ENCODE results near the gene ATMIN.

The ATMIN gene

GRCh38 chr16:81069063-81069462 is 33.4 kb downstream of the ATMIN start:
- no peak overlapping the region for H3K4me3 ChIP-seq (ENCODE audit: low read length, poor library complexity, severe bottlenecking)
- H3K9ac ChIP-seq (ENCODE audit: low read depth, low read length, poor library complexity, severe bottlenecking) = no peak overlapping the region
- H3K9me2 ChIP-seq (replicated peaks; ENCODE audit: low read depth, low read length) = no peaks in the 10 kb centered on the region
- H3K4me1 ChIP-seq (ENCODE audit: insufficient read depth, low read length, poor library complexity, severe bottlenecking) = peaks cover 6% of the 10 kb centered on the region
- H3K4me2 ChIP-seq (ENCODE audit: low read depth, low read length, poor library complexity, severe bottlenecking) = no peak overlapping the region
- H3K27me3 ChIP-seq (ENCODE audit: insufficient read depth, low read length, poor library complexity, severe bottlenecking) = no peaks in the 10 kb centered on the region
- no peaks in the 10 kb centered on the region for H3K79me2 ChIP-seq (ENCODE audit: insufficient read depth, low read length)
- no peaks in the 10 kb centered on the region for H3K36me3 ChIP-seq (ENCODE audit: insufficient read depth, low read length)
- H3K9me3 ChIP-seq (ENCODE audit: insufficient read depth, low read depth, low read length) = no peaks in the 10 kb centered on the region
- no peak overlapping the region for H2AFZ ChIP-seq (ENCODE audit: low read length)
- no peaks in the 10 kb centered on the region for H3F3A ChIP-seq (ENCODE audit: low read depth)
- no peaks in the 10 kb centered on the region for H4K20me1 ChIP-seq (ENCODE audit: insufficient read depth, low read length, poor library complexity, severe bottlenecking)
- no peak for TF ChIP-seq EZH2phosphoT487 (IDR thresholded peaks at IDR 0.05; ENCODE audit: borderline replicate concordance)
- TF ChIP-seq CTCF (conservative IDR thresholded peaks at IDR 0.05; ENCODE audit: low read length) = no peak

GRCh38 chr16:81070979-81071378 is 35.3 kb downstream of the ATMIN start:
- Histone ChIP-seq H4K20me1 (ENCODE audit: insufficient read depth, low read length, poor library complexity, severe bottlenecking) (no peaks in the 10 kb centered on the region), H2AFZ (ENCODE audit: low read length) (no peak overlapping the region), H3K9me3 (ENCODE audit: insufficient read depth, low read depth, low read length) (no peaks in the 10 kb centered on the region), H3K4me3 (ENCODE audit: low read length, poor library complexity, severe bottlenecking) (no peak overlapping the region), H3K9me2 (replicated peaks; ENCODE audit: low read depth, low read length) (no peaks in the 10 kb centered on the region), H3K4me2 (ENCODE audit: low read depth, low read length, poor library complexity, severe bottlenecking) (no peak overlapping the region), H3K79me2 (ENCODE audit: insufficient read depth, low read length) (no peaks in the 10 kb centered on the region), H3K27me3 (ENCODE audit: insufficient read depth, low read length, poor library complexity, severe bottlenecking) (no peaks in the 10 kb centered on the region), H3K4me1 (ENCODE audit: insufficient read depth, low read length, poor library complexity, severe bottlenecking) (peaks cover 9% of the 10 kb centered on the region), H3F3A (ENCODE audit: low read depth) (no peaks in the 10 kb centered on the region), H3K36me3 (ENCODE audit: insufficient read depth, low read length) (no peaks in the 10 kb centered on the region), H3K9ac (ENCODE audit: low read depth, low read length, poor library complexity, severe bottlenecking) (no peak overlapping the region)
- TF ChIP-seq CTCF (conservative IDR thresholded peaks at IDR 0.05; ENCODE audit: low read length) (no peak), EZH2phosphoT487 (IDR thresholded peaks at IDR 0.05; ENCODE audit: borderline replicate concordance) (no peak)

GRCh38 chr16:81071805-81072204 is 36.2 kb downstream of the ATMIN start:
- no peaks in the 10 kb centered on the region for H3K36me3 ChIP-seq (ENCODE audit: insufficient read depth, low read length)
- no peaks in the 10 kb centered on the region for H3K79me2 ChIP-seq (ENCODE audit: insufficient read depth, low read length)
- H3K4me1 ChIP-seq (ENCODE audit: insufficient read depth, low read length, poor library complexity, severe bottlenecking) = peaks cover 11% of the 10 kb centered on the region
- no peak overlapping the region for H2AFZ ChIP-seq (ENCODE audit: low read length)
- no peak overlapping the region for H3K4me3 ChIP-seq (ENCODE audit: low read length, poor library complexity, severe bottlenecking)
- no peak overlapping the region for H3K9ac ChIP-seq (ENCODE audit: low read depth, low read length, poor library complexity, severe bottlenecking)
- no peaks in the 10 kb centered on the region for H3K27me3 ChIP-seq (ENCODE audit: insufficient read depth, low read length, poor library complexity, severe bottlenecking)
- no peak overlapping the region for H3K4me2 ChIP-seq (ENCODE audit: low read depth, low read length, poor library complexity, severe bottlenecking)
- H3K9me2 ChIP-seq (replicated peaks; ENCODE audit: low read depth, low read length) = no peaks in the 10 kb centered on the region
- no peaks in the 10 kb centered on the region for H3K9me3 ChIP-seq (ENCODE audit: insufficient read depth, low read depth, low read length)
- no peaks in the 10 kb centered on the region for H3F3A ChIP-seq (ENCODE audit: low read depth)
- no peak for TF ChIP-seq EZH2phosphoT487 (IDR thresholded peaks at IDR 0.05; ENCODE audit: borderline replicate concordance)
- no peak for TF ChIP-seq CTCF (conservative IDR thresholded peaks at IDR 0.05; ENCODE audit: low read length)
- no peaks in the 10 kb centered on the region for H4K20me1 ChIP-seq (ENCODE audit: insufficient read depth, low read length, poor library complexity, severe bottlenecking)
